NCI-H1694 treated with DMSO at 0.1 percent for 48 hours (cell line): Measurements from ENCODE around the gene TTBK2.

Experiments used
- DNase-seq: peaks from one replicate; lab custom pipeline; 2025; lab: John Stamatoyannopoulos, UW

Gene TTBK2

GRCh38 chr15:42727750-42728381 lies 192.7 kb downstream of the TTBK2 start:
- DNase-seq = no peak

GRCh38 chr15:42726114-42726513 lies 194.5 kb downstream of the TTBK2 start:
- no peak for DNase-seq

GRCh38 chr15:42725331-42725903 lies 195.2 kb downstream of the TTBK2 start:
- DNase-seq = no peak

- no peak for DNase-seq
Measured at GRCh38 chr15:42724276-42724675, 196.3 kb downstream of the TTBK2 start.

GRCh38 chr15:42723068-42723467 lies 197.5 kb downstream of the TTBK2 start:
- no peak for DNase-seq

GRCh38 chr15:42721916-42722315 lies 198.7 kb downstream of the TTBK2 start:
- DNase-seq = no peak

- no peak for DNase-seq
Measured at GRCh38 chr15:42721016-42721415, 199.6 kb downstream of the TTBK2 start.

GRCh38 chr15:42720071-42720470 lies 200.5 kb downstream of the TTBK2 start:
- no peak for DNase-seq

GRCh38 chr15:42719043-42719442 lies 201.5 kb downstream of the TTBK2 start:
- no peak for DNase-seq

GRCh38 chr15:42716626-42717025 lies 204.0 kb downstream of the TTBK2 start:
- DNase-seq = no peak

- no peak for DNase-seq
Measured at GRCh38 chr15:42716125-42716524, 204.5 kb downstream of the TTBK2 start.

- no peak for DNase-seq
Measured at GRCh38 chr15:42712584-42712983, 208.0 kb downstream of the TTBK2 start.

GRCh38 chr15:42711746-42712145 lies 208.8 kb downstream of the TTBK2 start:
- DNase-seq = no peak

- DNase-seq = no peak
Measured at GRCh38 chr15:42710662-42711061, 209.9 kb downstream of the TTBK2 start.

GRCh38 chr15:42707873-42708544 lies 212.6 kb downstream of the TTBK2 start:
- DNase-seq = no peak

GRCh38 chr15:42707068-42707467 lies 213.5 kb downstream of the TTBK2 start:
- no peak for DNase-seq

GRCh38 chr15:42705336-42705735 lies 215.2 kb downstream of the TTBK2 start:
- no peak for DNase-seq

GRCh38 chr15:42704492-42704926 lies 216.1 kb downstream of the TTBK2 start:
- DNase-seq = peak; percentile 15

GRCh38 chr15:42696626-42697025 lies 224.0 kb downstream of the TTBK2 start:
- no peak for DNase-seq

- no peak for DNase-seq
Measured at GRCh38 chr15:42695527-42696071, 225.0 kb downstream of the TTBK2 start.

GRCh38 chr15:42694398-42694797 lies 226.2 kb downstream of the TTBK2 start:
- no peak for DNase-seq

- no peak for DNase-seq
Measured at GRCh38 chr15:42693942-42694341, 226.6 kb downstream of the TTBK2 start.

- no peak for DNase-seq
Measured at GRCh38 chr15:42693496-42693895, 227.1 kb downstream of the TTBK2 start.
